GM10248 (cell line): ENCODE data around the gene CYB5A.
"Not testable (repeated sequence)": the region's sequence is repeated elsewhere in the genome, so short reads cannot be mapped to it uniquely, and the experiment has no call there.

Source experiments
- CTCF ChIA-PET: fragments of 300-600 bp; sonication (Branson Sonifier 250); formaldehyde crosslinking; extraction: SDS; loops from one replicate; lab custom pipeline; 2021; ENCODE audit warnings: antibody characterized with exemption; lab: Yijun Ruan, JAX
- POLR2A ChIA-PET: fragments of 350-650 bp; sonication (Branson Sonifier 250); formaldehyde crosslinking; extraction: SDS; loops from one replicate; lab custom pipeline; 2020; ENCODE audit warnings: antibody characterized with exemption; lab: Yijun Ruan, JAX
- DNase-seq: peaks from one replicate; pipeline ENCODE4 v3.0.0; 2012; ENCODE audit errors: extremely low spot score
- CTCF ChIP-seq: IDR thresholded peaks from 2 replicates; pipeline ENCODE4 v1.5.1; 2012; ENCODE audit warnings: mild to moderate bottlenecking, low read depth; ENCODE audit errors: extremely low read depth, missing control alignments, control extremely low read depth

CYB5A gene

DNA sequence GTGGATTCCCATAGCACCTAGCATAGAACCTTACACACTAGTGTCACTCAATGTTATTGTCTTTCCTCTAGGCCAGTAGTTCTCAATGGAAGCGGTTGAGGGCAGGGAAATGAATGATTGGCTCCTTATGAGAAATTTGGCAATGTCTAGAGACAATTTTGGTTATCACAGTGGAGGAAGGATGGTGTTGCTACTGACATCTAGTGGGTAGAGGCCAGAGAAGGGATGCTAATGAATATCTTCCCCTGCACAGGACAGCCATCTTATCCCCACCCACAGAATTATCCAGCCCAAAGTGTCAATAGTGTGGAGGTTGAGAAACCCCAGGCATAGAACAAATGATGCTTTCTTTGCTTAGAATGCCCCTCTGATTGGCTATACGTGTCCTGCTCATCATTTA is 39.6 kb upstream of the CYB5A start:
- no peak for TF ChIP-seq CTCF
- ChIA-PET POLR2A (no interaction called here), CTCF (no interaction called here)
- no peak for DNase-seq

GRCh38 chr18:74329688-74330205 is 38.0 kb upstream of the CYB5A start:
- no peak for DNase-seq
- CTCF ChIA-PET = no interaction called here
- POLR2A ChIA-PET = no interaction called here
- TF ChIP-seq CTCF = no peak

GRCh38 chr18:74328206-74328605 is 36.4 kb upstream of the CYB5A start:
- DNase-seq = no peak
- ChIA-PET POLR2A (no interaction called here), CTCF (interaction anchor here (1.0 kb wide), 1 partner anchor 131 kb away, joined by 3 read pairs; no protein-coding TSS in a partner anchor)
- TF ChIP-seq CTCF = no peak

DNA sequence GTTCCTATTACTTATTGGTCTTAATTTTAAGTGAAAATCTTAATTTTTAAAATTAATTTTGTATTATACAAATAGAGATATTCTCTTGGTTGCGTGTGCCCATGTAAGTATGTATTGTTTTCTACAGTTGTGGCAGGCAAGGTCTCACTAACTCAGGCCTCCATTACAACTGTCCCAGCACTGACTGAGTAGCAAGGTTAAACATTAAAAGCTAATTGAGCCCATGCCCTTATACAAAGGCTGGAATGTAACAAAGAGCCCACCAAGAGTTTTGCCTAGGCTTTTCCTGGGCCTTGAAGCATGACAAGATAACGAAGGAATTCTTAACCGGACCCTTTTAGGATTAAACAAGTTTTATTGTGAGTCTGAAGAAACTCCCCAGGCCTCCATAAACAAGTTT is 35.0 kb upstream of the CYB5A start:
- CTCF ChIA-PET = interaction anchor here (1.4 kb wide), 1 partner anchor 11 kb away, joined by 3 read pairs; the partner anchor contains the start of gene C18orf63
- DNase-seq, POLR2A ChIA-PET: not testable (repeated sequence)

DNA sequence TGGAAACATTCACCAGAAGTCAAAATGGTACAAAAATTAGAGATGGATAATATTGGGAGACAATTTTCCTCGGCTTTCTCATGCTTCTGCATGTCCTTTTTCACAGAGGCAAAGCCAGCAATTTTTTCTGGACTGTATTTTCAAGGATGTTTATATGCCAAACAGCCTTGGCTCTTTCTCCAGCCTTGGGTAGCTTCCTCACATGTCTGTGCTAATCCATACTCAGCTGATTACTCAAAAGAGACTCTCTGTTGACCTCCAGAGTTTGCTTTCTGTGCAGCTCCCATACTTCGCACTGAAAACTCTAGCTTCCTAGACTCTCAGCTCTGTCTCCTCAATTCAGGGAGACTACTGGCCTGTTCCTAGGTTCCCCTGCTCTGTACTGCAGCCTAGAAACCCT is 34.5 kb upstream of the CYB5A start:
- ChIA-PET CTCF (interaction anchor here (1.4 kb wide), 1 partner anchor 11 kb away, joined by 3 read pairs; the partner anchor contains the start of gene C18orf63), POLR2A (no interaction called here)
- no peak for DNase-seq
- TF ChIP-seq CTCF = no peak

GRCh38 chr18:74316257-74317170 is 24.8 kb upstream of the CYB5A start:
- TF ChIP-seq CTCF = no peak
- POLR2A ChIA-PET = no interaction called here
- no peak for DNase-seq
- CTCF ChIA-PET = interaction anchor here (2.0 kb wide), 1 partner anchor 26 kb away, joined by 5 read pairs; no protein-coding TSS in a partner anchor
